Measurements from ENCODE around the gene TRRAP. TPM values are rescaled to one million over a fixed set of nuclear protein-coding genes. Genes with fewer than 3 reads are reported as not detected.

TRRAP gene
- total and polyA plus RNA-seq, 2 of the 4 experiments (the other 2 are of a cell fraction) = 12.5 to 18.1 TPM

DNA sequence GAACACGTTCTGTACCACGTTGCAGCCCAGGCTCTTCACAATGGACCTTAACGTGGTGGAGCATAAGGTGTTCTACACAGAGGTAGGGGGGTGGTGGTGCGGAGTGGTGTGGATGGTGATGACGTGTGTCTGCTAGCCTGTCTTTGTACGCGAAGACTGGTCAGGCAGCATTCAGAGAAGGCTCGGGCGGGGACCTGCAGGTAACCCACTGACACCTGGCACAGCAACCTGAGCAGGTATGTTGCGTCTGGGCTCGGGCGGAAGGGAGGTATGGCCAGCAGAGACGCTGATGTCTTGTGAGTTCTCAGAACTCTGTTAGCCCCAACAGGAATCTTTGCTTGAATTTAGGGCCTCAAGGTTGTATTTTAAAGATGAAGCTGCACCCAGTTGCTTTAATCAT lies 55.0 kb downstream of the TRRAP start:
- ATAC-seq (ENCODE audit: low read depth) (no peak), DNase-seq (no peak)
- no peak overlapping the region for H4K8ac ChIP-seq (ENCODE audit: low read depth in 2 of 2, low read length in 2 of 2)
- no peak overlapping the region for H4K5ac ChIP-seq (ENCODE audit: low read depth, low read length)
- H3K27ac ChIP-seq (ENCODE audit: insufficient read depth, low read length) = no peak overlapping the region
- 93% methylated on average over 9 of the region's 13 CpGs; no CpG with 5 or more reads in 1 of the 2 experiments for WGBS, 2 experiments (ENCODE audit: extremely low coverage in 2 of 2, insufficient read length in 1 of 2)
- H3K36me3 ChIP-seq (ENCODE audit: control insufficient read depth, insufficient read depth, low read length) = peaks cover 63% of the 10 kb centered on the region
- H4K20me1 ChIP-seq (ENCODE audit: insufficient read depth, low read length) = no peaks in the 10 kb centered on the region; the same call in 1 of the 2 replicates
- no peak overlapping the region for H4K91ac ChIP-seq (ENCODE audit: insufficient read depth, low read depth, low read length)
- no peak overlapping the region for H3K4me2 ChIP-seq (ENCODE audit: low read depth, low read length)
- H3K9me1 ChIP-seq (ENCODE audit: insufficient read depth, low read length) = no peaks in the 10 kb centered on the region
- H3K4me1 ChIP-seq (ENCODE audit: control insufficient read depth, insufficient read depth, low read length) = no peaks in the 10 kb centered on the region; the same call in 1 of the 2 replicates
- H2BK15ac ChIP-seq (ENCODE audit: low read depth, low read length) = no peak overlapping the region
- intact Hi-C loops (cut with micrococcal nuclease) (no loop called here), in situ Hi-C loops (cut with MboI; ENCODE audit: low sequenced_read_pairs) (loop anchor here (5.0 kb wide), 1 partner anchor 44 kb away; no protein-coding TSS in a partner anchor), dilution Hi-C loops (cut with HindIII; ENCODE audit: low sequenced_read_pairs, unreplicated experiment) (no loop called here)
- TF ChIP-seq SMC3 (IDR thresholded peaks at IDR 0.05; ENCODE audit: low read depth, low read length) = no peak
- TF ChIP-seq RFX5 (IDR thresholded peaks at IDR 0.05; ENCODE audit: low read depth, low read length) = no peak
- TF ChIP-seq, protein P1, sequence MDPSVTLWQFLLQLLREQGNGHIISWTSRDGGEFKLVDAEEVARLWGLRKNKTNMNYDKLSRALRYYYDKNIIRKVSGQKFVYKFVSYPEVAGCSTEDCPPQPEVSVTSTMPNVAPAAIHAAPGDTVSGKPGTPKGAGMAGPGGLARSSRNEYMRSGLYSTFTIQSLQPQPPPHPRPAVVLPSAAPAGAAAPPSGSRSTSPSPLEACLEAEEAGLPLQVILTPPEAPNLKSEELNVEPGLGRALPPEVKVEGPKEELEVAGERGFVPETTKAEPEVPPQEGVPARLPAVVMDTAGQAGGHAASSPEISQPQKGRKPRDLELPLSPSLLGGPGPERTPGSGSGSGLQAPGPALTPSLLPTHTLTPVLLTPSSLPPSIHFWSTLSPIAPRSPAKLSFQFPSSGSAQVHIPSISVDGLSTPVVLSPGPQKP (IDR thresholded peaks at IDR 0.05; ENCODE audit: borderline replicate concordance, low read depth, low read length) = no peak
- TF ChIP-seq CEBPB (IDR thresholded peaks at IDR 0.05; ENCODE audit: low read depth, low read length) = no peak
- TF ChIP-seq NFE2L2 (IDR thresholded peaks at IDR 0.05; ENCODE audit: low read depth, low read length) = no peak
- TF ChIP-seq, protein P2, sequence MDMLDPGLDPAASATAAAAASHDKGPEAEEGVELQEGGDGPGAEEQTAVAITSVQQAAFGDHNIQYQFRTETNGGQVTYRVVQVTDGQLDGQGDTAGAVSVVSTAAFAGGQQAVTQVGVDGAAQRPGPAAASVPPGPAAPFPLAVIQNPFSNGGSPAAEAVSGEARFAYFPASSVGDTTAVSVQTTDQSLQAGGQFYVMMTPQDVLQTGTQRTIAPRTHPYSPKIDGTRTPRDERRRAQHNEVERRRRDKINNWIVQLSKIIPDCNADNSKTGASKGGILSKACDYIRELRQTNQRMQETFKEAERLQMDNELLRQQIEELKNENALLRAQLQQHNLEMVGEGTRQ (IDR thresholded peaks at IDR 0.05; ENCODE audit: low read depth, low read length) = no peak
- BruUV-seq (replicated peaks) = no TSS peak
- ChIA-PET POLR2A (ENCODE audit: unreplicated experiment) (no interaction called here), CTCF (no interaction called here)
- no peak overlapping the region for H3K56ac ChIP-seq (ENCODE audit: extremely low read depth, insufficient read depth, low read length)
- H2BK5ac ChIP-seq (ENCODE audit: low read depth, low read length, poor library complexity, severe bottlenecking) = no peak overlapping the region
- H3K18ac ChIP-seq (ENCODE audit: low read depth, low read length) = no peak overlapping the region
- H3K9ac ChIP-seq (ENCODE audit: low read depth, low read length) = no peak overlapping the region
- H2BK20ac ChIP-seq (ENCODE audit: low read depth, low read length) = no peak overlapping the region
- H3K23ac ChIP-seq (ENCODE audit: low read depth, low read length) = no peak overlapping the region
- H2AFZ ChIP-seq (replicated peaks; ENCODE audit: low read length, poor library complexity) = no peak overlapping the region
- no peaks in the 10 kb centered on the region for H3K9me3 ChIP-seq (ENCODE audit: control insufficient read depth, insufficient read depth, low read length)
- H3K79me1 ChIP-seq (ENCODE audit: low read depth in 1 of 2, low read length in 2 of 2) = peaks cover 6 to 8% of the 10 kb centered on the region in 2 experiments; a peak in 3 of 4 replicates
- no peak overlapping the region for H3K14ac ChIP-seq (replicated peaks; ENCODE audit: low read depth, low read length)
- H3K4me3 ChIP-seq (ENCODE audit: insufficient read depth, low read depth, low read length) = no peak overlapping the region
- no peak overlapping the region for H2AK5ac ChIP-seq (ENCODE audit: low read depth, low read length)
- no peak overlapping the region for H3K4ac ChIP-seq (ENCODE audit: low read depth, low read length)
- peak overlapping the region; percentile 28 for H2AK9ac ChIP-seq (replicated peaks; ENCODE audit: low read depth, low read length, poor library complexity)
- no peaks in the 10 kb centered on the region for H3K27me3 ChIP-seq (ENCODE audit: control insufficient read depth, insufficient read depth, low read length)
- no peak overlapping the region for H2BK120ac ChIP-seq (ENCODE audit: low read depth, low read length)
